Right ventricle myocardium superior (tissue), 1 donor: ENCODE results near the gene PVALEF. TPM values are rescaled to one million over a fixed set of nuclear protein-coding genes. Genes with fewer than 3 reads are reported as not detected.

Experiments
- ATAC-seq: fragments of 200-7000 bp; cut with Tn5 transposase; one replicate; pipeline ENCODE4 v1.9.1; 2020; ENCODE audit warnings: mild to moderate bottlenecking; ENCODE audit not compliant: poor library complexity
- DNase-seq: peaks from one replicate; pipeline ENCODE4 v3.0.0-alpha.2; 2020
- intact Hi-C: fragments of 100-400 bp; cut with DNase I; formaldehyde crosslinking; loops from one replicate; pipeline ENCODE4 v1.11.2; 2022
- total RNA-seq: library from RNA; stranded (reverse); fragmentation: NEBNext Ultra II Directional; extraction: Animal tissue kit (Norgen Biotek cat#: 25700); gene quantifications from one replicate; pipeline ENCODE4 v1.2.1, GENCODE V29; 2021
- donor health status: DM: no; HTN: yes; CAD: no; lungs with severe emphysema.

Gene PVALEF
- total RNA-seq, 1 donor from 2014 or later = not detected

GRCh38 chr17:81127526-81128177 lies 37.7 kb upstream of the PVALEF start:
- no peak for DNase-seq
- intact Hi-C loops = no loop called here
- no peak for ATAC-seq

DNA sequence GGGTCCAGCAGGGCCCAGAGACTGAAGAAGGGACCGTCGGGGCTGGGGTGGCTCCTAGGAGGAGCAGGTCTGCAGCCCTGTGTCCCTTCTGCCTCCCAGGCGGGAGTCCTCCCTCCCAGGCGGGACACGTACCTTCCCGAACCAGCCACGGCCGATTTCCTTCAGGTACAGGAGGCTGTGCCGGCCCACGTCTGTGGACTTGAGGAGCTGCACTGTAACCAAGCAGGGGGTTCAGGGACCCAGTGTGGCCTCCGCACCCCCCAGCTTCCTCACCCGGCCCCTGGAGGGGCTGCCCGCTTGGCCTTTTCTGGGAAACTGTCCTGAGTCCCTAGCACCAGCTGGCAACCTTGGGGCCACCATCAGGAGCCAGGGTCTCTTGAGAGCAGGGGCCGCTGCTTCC lies 37.0 kb upstream of the PVALEF start:
- intact Hi-C loops = no loop called here
- ATAC-seq (no peak), DNase-seq (no peak)

DNA sequence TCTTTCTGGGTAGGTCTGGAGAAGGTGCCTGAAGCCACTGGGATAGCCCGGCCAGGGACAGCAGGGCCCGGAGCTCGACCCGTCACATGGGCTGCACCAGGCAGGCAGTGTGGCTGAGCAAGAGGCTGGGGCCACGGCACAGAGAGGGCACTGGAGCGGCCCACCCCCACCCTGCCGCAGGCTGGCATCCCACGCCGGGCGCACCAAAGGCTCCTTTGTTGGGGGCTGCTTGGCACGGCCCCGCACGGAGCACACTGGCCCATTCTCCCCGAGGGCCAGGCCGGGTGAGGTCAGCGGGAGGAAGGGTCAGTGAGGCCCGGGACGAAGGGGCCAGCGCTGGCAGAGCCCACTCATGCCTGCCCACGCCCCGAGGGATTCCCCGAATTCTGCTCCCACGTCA lies 36.5 kb upstream of the PVALEF start:
- DNase-seq (no peak), ATAC-seq (no peak)
- intact Hi-C loops = no loop called here

GRCh38 chr17:81129289-81129688 lies 36.0 kb upstream of the PVALEF start:
- ATAC-seq (no peak), DNase-seq (no peak)
- intact Hi-C loops = no loop called here

- intact Hi-C loops = no loop called here
- ATAC-seq (no peak), DNase-seq (no peak)
Observed at GRCh38 chr17:81129711-81130367, 35.5 kb upstream of the PVALEF start.

DNA sequence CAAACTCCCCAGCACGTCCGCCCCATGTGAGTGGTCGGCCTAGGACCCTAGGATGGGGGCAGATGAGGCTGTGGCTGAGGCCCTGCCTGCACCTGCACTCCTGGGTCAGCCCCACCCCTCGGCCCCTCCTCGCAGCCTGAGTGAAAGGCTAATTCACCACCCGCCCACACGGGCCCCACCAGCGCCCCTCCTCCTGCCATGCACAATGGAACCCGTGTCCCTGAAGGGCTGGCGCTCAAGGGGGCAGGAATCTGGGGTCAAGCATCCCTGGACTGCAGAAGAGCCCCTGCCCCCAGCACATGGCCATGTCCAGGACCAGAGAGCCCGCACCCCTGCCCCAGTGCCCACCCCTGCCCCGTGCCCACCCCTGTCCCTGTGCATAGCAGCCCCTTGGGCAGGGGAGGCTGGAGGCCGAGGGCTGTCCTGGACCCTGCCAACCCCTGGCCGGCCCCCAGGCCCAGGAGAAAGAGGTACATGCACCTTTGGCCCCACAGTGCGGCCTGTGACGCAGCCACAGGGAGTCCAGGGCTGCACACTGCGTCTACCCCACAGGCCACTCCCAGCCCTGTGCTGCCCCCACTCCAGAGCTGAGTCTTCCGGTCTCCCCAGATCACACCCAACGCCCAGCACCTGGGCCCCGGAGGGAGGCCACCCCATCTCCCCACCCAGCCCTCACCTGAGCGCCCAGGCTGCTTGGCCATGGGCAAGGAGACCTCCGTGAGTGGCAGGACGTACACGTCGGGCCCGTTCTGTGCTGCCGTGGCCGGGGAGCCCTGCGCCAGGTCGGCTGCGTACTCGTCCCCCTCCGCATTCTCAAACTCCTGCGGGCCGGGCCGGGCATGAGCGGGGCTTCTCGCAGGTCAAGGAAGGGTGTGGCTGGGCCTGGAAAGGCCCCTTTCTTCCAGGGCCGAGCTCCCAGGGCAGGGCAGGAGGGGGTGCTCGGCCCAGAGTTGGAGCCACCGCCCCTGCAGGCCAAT lies 34.6 kb upstream of the PVALEF start:
- ATAC-seq (no peak), DNase-seq (no peak)
- intact Hi-C loops = no loop called here

DNA sequence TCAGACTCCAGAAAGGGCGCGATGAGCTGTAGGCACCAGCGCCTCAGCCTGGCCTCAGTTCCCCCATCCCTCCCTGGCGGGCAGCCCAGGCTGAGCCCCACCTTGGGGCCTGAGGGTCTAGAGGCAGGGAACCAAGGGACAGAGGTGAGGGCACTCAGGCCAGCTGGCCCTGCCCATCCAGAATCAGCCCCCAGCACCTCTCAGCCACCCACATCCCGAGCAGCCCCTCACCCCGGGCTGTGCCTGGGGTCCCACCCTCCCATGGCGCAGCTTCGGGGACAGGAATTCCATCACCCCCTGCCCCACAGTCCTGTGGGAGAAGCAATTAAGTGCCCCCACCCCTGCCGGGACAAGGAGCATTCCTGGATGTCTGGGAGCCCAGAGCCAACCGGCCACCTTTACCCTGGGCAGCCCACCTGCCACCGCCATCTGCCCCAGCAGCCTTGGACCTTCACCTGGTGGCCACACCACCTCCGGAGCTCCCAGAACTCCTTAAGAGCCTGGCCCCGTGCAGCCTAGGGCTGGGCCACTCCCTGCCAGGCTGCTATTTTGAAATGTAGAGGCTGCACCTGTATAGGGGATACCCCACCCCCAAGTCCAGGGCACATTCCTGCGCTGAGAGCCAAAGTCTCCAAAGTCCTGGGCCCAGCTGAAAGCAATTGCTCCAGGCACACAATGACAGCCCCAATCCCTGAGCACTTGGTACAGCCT lies 33.7 kb upstream of the PVALEF start:
- intact Hi-C loops = no loop called here
- no peak for DNase-seq
- no peak for ATAC-seq

- no peak for ATAC-seq
- intact Hi-C loops = no loop called here
- no peak for DNase-seq
Observed at GRCh38 chr17:81132197-81132540, 33.1 kb upstream of the PVALEF start.

- intact Hi-C loops = no loop called here
- ATAC-seq (no peak), DNase-seq (no peak)
Observed at GRCh38 chr17:81132770-81133723, 32.3 kb upstream of the PVALEF start.

GRCh38 chr17:81134064-81134781 lies 31.1 kb upstream of the PVALEF start:
- DNase-seq = no peak
- no peak for ATAC-seq
- intact Hi-C loops = no loop called here

DNA sequence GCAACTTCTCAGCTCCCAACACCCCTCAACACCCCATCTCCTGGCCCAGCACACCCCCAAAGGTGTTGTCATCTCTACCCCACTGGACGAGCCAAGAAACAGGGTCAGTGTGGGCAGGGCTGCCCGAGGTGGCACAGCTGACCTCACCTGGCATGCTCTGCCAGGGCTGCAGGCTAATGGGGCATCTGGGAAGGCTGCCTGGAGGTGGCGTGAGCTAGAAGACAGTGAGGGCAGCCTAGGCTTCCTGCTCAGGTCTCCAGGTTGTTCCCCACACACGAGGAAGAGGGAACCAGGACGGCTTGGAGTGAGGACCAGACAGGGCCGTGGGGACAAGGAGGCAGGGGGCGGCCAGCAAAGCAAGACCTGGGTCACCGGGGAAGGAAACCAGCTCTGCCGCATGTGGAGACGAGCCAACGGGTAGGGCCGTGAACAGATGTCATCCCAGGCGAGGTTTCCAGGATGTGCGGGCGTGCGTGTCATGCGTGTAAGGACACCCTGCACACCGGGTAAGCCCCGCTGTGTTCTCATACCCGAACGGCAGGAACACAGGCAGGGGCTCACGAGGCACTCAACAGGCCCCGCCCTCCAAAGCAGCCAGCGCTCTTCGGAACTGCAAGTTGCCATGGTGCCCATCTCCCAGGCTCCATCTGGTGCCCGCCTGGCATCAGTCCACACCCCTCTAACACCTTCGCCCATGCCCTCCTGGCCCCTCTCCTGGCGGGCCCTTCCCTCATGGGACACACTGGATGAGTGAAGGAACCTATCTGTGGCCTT lies 29.6 kb upstream of the PVALEF start:
- ATAC-seq (no peak), DNase-seq (no peak)
- intact Hi-C loops = no loop called here

GRCh38 chr17:81136366-81136765 lies 28.9 kb upstream of the PVALEF start:
- ATAC-seq (no peak), DNase-seq (no peak)
- intact Hi-C loops = no loop called here

DNA sequence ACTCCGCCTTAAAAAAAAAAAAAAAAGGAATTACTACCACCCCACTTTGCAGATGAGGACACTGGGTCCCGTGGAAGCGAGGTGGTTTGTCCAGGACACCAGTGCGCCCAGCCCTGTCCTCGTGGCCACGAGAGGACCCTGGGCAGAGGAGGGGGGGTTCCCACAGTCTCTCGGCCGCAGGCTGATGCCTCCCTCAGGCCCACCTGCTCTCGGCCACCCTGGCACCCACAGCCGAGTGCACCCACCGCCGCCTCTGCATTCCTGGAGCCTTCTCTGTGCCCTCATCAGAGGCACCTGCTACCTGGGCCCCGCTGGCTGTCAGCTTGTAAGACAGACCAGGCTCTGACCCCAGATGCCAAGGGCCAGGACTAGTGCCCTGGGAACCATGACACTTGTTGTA lies 28.1 kb upstream of the PVALEF start:
- ATAC-seq (no peak), DNase-seq (no peak)
- intact Hi-C loops = no loop called here

GRCh38 chr17:81138083-81138482 lies 27.2 kb upstream of the PVALEF start:
- ATAC-seq (no peak), DNase-seq (no peak)
- intact Hi-C loops = no loop called here

GRCh38 chr17:81138500-81138899 lies 26.8 kb upstream of the PVALEF start:
- ATAC-seq (no peak), DNase-seq (no peak)
- intact Hi-C loops = no loop called here

- ATAC-seq (no peak), DNase-seq (no peak)
- intact Hi-C loops = no loop called here
Observed at GRCh38 chr17:81139428-81139827, 25.9 kb upstream of the PVALEF start.

DNA sequence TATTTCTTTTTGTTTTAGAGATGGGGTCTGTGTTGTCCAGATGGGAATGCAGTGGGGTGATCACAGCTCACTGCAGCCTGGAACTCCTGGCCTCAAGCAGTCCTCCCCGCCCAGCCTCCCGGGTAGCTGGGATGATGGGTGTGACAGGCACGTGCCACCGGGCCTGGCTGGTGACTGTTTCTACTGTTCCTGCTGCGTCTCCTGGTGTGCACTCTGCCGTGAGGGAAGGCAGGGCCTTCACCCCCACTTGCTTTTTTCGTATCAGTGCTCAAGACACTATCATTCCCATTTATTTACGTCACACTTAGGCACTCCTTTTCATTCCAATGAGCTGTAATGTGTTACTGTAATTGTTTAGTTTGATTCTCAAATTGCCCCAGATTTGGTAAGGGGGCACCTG lies 25.3 kb upstream of the PVALEF start:
- ATAC-seq (no peak), DNase-seq (no peak)
- intact Hi-C loops = no loop called here
